ENCODE data around the gene SLC27A2.

The SLC27A2 gene

GRCh38 chr15:50261981-50262380 lies 80.0 kb downstream of the SLC27A2 start:
- H4K20me1 ChIP-seq (ENCODE audit: insufficient read depth) = no peaks in the 10 kb centered on the region
- H3K27ac ChIP-seq = no peak overlapping the region
- H3K36me3 ChIP-seq (ENCODE audit: insufficient read depth) = no peaks in the 10 kb centered on the region
- no peak overlapping the region for H2AFZ ChIP-seq (ENCODE audit: low read depth)
- H3K4me2 ChIP-seq = no peak overlapping the region
- no peaks in the 10 kb centered on the region for H3K27me3 ChIP-seq (ENCODE audit: insufficient read depth, low read depth)
- TF ChIP-seq CTCF (conservative IDR thresholded peaks at IDR 0.05; ENCODE audit: low read depth, low read length) = no peak
- no peak overlapping the region for H3K4me3 ChIP-seq (IDR thresholded peaks at IDR 0.05; ENCODE audit: insufficient read depth, low read depth, low read length)
- H3K79me2 ChIP-seq (ENCODE audit: insufficient read depth, low read depth) = no peaks in the 10 kb centered on the region
- no peak overlapping the region for H3K9ac ChIP-seq
- no peaks in the 10 kb centered on the region for H3K4me1 ChIP-seq (ENCODE audit: low read depth, poor library complexity, severe bottlenecking)

- Histone ChIP-seq H3K27ac (no peak overlapping the region), H3K9ac (no peak overlapping the region)
These were observed 80.5 kb downstream of the SLC27A2 start for GRCh38 chr15:50262533-50262932.

GRCh38 chr15:50265620-50266019 lies 83.6 kb downstream of the SLC27A2 start, which contains the start of gene HDC:
TSS of gene HDC (minus strand) at chr15:50265726. CDS start at chr15:50265623, 103 bp downstream.
- no peaks in the 10 kb centered on the region for H3K4me1 ChIP-seq (ENCODE audit: low read depth, poor library complexity, severe bottlenecking)
- H4K20me1 ChIP-seq (ENCODE audit: insufficient read depth) = no peaks in the 10 kb centered on the region
- H3K4me3 ChIP-seq (IDR thresholded peaks at IDR 0.05; ENCODE audit: insufficient read depth, low read depth, low read length) = no peak within 1 kb of the TSS
- H2AFZ ChIP-seq (ENCODE audit: low read depth) = no peak within 1 kb of the TSS
- H3K79me2 ChIP-seq (ENCODE audit: insufficient read depth, low read depth) = no peaks in the 10 kb centered on the region
- H3K4me2 ChIP-seq = no peak within 1 kb of the TSS
- no peak within 1 kb of the TSS for H3K9ac ChIP-seq
- no peaks in the 10 kb centered on the region for H3K36me3 ChIP-seq (ENCODE audit: insufficient read depth)
- no peak within 1 kb of the TSS for H3K27ac ChIP-seq
- no peak for TF ChIP-seq CTCF (conservative IDR thresholded peaks at IDR 0.05; ENCODE audit: low read depth, low read length)
- H3K27me3 ChIP-seq (ENCODE audit: insufficient read depth, low read depth) = no peaks in the 10 kb centered on the region

More at GRCh38 chr15:50262533-50262932, 80.5 kb downstream of the SLC27A2 start:
- H2AFZ ChIP-seq (ENCODE audit: low read depth) = no peak overlapping the region
- no peaks in the 10 kb centered on the region for H3K27me3 ChIP-seq (ENCODE audit: insufficient read depth, low read depth)
- H3K4me3 ChIP-seq (IDR thresholded peaks at IDR 0.05; ENCODE audit: insufficient read depth, low read depth, low read length) = no peak overlapping the region
- H3K36me3 ChIP-seq (ENCODE audit: insufficient read depth) = no peaks in the 10 kb centered on the region
- H4K20me1 ChIP-seq (ENCODE audit: insufficient read depth) = no peaks in the 10 kb centered on the region
- no peak overlapping the region for H3K4me2 ChIP-seq
- H3K4me1 ChIP-seq (ENCODE audit: low read depth, poor library complexity, severe bottlenecking) = no peaks in the 10 kb centered on the region
- TF ChIP-seq CTCF (conservative IDR thresholded peaks at IDR 0.05; ENCODE audit: low read depth, low read length) = no peak
- no peaks in the 10 kb centered on the region for H3K79me2 ChIP-seq (ENCODE audit: insufficient read depth, low read depth)

GRCh38 chr15:50267577-50267976 lies 85.6 kb downstream of the SLC27A2 start:
- no peaks in the 10 kb centered on the region for H3K36me3 ChIP-seq (ENCODE audit: insufficient read depth)
- no peak overlapping the region for H3K9ac ChIP-seq
- H3K4me3 ChIP-seq (IDR thresholded peaks at IDR 0.05; ENCODE audit: insufficient read depth, low read depth, low read length) = no peak overlapping the region
- no peaks in the 10 kb centered on the region for H3K27me3 ChIP-seq (ENCODE audit: insufficient read depth, low read depth)
- H3K4me1 ChIP-seq (ENCODE audit: low read depth, poor library complexity, severe bottlenecking) = no peaks in the 10 kb centered on the region
- H3K4me2 ChIP-seq = no peak overlapping the region
- TF ChIP-seq CTCF (conservative IDR thresholded peaks at IDR 0.05; ENCODE audit: low read depth, low read length) = no peak
- H3K27ac ChIP-seq = no peak overlapping the region
- no peaks in the 10 kb centered on the region for H3K79me2 ChIP-seq (ENCODE audit: insufficient read depth, low read depth)
- no peaks in the 10 kb centered on the region for H4K20me1 ChIP-seq (ENCODE audit: insufficient read depth)
- no peak overlapping the region for H2AFZ ChIP-seq (ENCODE audit: low read depth)

Data from KMS-11 (cell line).